RWPE1 (cell line): ENCODE results near the gene RAB3GAP1.

Source experiments
- CTCF ChIA-PET: fragments of 350-600 bp; sonication (Branson Sonifier 250); formaldehyde crosslinking; extraction: SDS; loops from one replicate; lab custom pipeline; 2021; lab: Yijun Ruan, JAX
- POLR2A ChIA-PET: fragments of 400-600 bp; formaldehyde crosslinking; extraction: SDS; loops from one replicate; lab custom pipeline; 2020; ENCODE audit warnings: antibody characterized with exemption; ENCODE audit not compliant: low non-redundant PET; lab: Yijun Ruan, JAX
- DNase-seq: peaks from one replicate; pipeline ENCODE4 v3.0.0; 2012; ENCODE audit warnings: low spot score
- H3K27ac ChIP-seq: fragments of 450-650 bp; 2 replicates; pipeline ENCODE4 v1.5.1; 2017
- CTCF ChIP-seq: fragments of 450-650 bp; conservative IDR thresholded peaks from 2 replicates; pipeline ENCODE4 v1.5.1; 2017; ENCODE audit warnings: low read depth, mild to moderate bottlenecking

RAB3GAP1 gene

GRCh38 chr2:135190799-135191198 lies 138.7 kb downstream of the RAB3GAP1 start:
- ChIA-PET CTCF (no interaction called here), POLR2A (no interaction called here)

GRCh38 chr2:135198481-135198880 lies 146.4 kb downstream of the RAB3GAP1 start:
- CTCF ChIA-PET, result interaction anchor here (0.6 kb wide), 2 partner anchors 10 to 1158 kb away, joined by 3 to 7 read pairs; no protein-coding TSS in a partner anchor

More at GRCh38 chr2:135190799-135191198, 138.7 kb downstream of the RAB3GAP1 start:
- no peak overlapping the region for H3K27ac ChIP-seq
- TF ChIP-seq CTCF, result no peak
- DNase-seq, result no peak

GRCh38 chr2:135202751-135203150 lies 150.7 kb downstream of the RAB3GAP1 start:
- ChIA-PET POLR2A (no interaction called here), CTCF (no interaction called here)
- H3K27ac ChIP-seq, result no peak overlapping the region
- no peak for TF ChIP-seq CTCF
- DNase-seq, result no peak

More at GRCh38 chr2:135198481-135198880, 146.4 kb downstream of the RAB3GAP1 start:
- POLR2A ChIA-PET, result no interaction called here
- TF ChIP-seq CTCF, result no peak
- no peak overlapping the region for H3K27ac ChIP-seq
- no peak for DNase-seq

GRCh38 chr2:135203944-135204343 lies 151.9 kb downstream of the RAB3GAP1 start:
- DNase-seq, result no peak
- ChIA-PET POLR2A (no interaction called here), CTCF (interaction anchor here (0.6 kb wide), 1 partner anchor 221 kb away, joined by 3 read pairs; no protein-coding TSS in a partner anchor)
- H3K27ac ChIP-seq, result no peak overlapping the region
- no peak for TF ChIP-seq CTCF

- ChIA-PET CTCF (interaction anchor here (0.5 to 1.1 kb wide), 2 partner anchors 13 to 204 kb away, joined by 3 to 4 read pairs; no protein-coding TSS in a partner anchor), POLR2A (no interaction called here)
- H3K27ac ChIP-seq, result no peak overlapping the region
- DNase-seq, result no peak
- no peak for TF ChIP-seq CTCF
Measured at GRCh38 chr2:135208016-135208415, 155.9 kb downstream of the RAB3GAP1 start.

- CTCF ChIA-PET, result no interaction called here
- no peak for TF ChIP-seq CTCF
- H3K27ac ChIP-seq, result no peak overlapping the region
- POLR2A ChIA-PET, result no interaction called here
- no peak for DNase-seq
Measured at GRCh38 chr2:135212757-135213156, 160.7 kb downstream of the RAB3GAP1 start.
